ENCODE data around the gene ALG13. TPM values are rescaled to one million over a fixed set of nuclear protein-coding genes. Genes with fewer than 3 reads are reported as not detected.

Gene ALG13
- total and polyA plus RNA-seq, 10 of the 15 experiments (the other 5 are each of a cell fraction or from before 2014, with no cell fraction given): 30.5 to 119 (median 51.1) TPM

DNA sequence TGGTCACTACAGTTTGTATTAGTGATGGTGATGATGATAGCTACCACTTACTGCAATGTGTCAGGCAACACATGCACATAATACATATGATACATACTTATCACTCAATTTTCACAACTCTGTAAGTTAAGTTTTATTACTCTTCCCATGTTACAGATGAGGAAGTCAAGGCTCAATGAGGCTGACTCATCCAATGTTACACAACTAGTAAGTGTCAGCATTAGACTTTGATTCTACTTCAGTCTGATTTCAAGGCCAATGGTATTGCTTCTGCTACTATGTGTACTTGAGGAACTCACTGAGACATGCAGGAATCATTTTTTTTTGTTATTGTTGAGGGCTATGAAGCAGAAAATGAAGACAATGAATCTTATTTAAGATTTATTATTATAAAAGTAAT lies 98.6 kb downstream of the ALG13 start:
- ChIA-PET CTCF (no interaction called here), RAD21 (ENCODE audit: unreplicated experiment) (no interaction called here), POLR2A (no interaction called here), SMC1A (ENCODE audit: uncharacterized antibody, unreplicated experiment) (no interaction called here)
- DNase-seq (ENCODE audit: low read depth, low spot score) (no peak), ATAC-seq (no peak), FAIRE-seq (no peak)
- TF ChIP-seq FOXM1 (IDR thresholded peaks at IDR 0.05; ENCODE audit: low read depth, low read length) (no peak), MXI1 (IDR thresholded peaks at IDR 0.05; ENCODE audit: low read depth, low read length) (no peak), SMAD5 (IDR thresholded peaks at IDR 0.05; ENCODE audit: low read depth) (no peak), NFYB (IDR thresholded peaks at IDR 0.05; ENCODE audit: insufficient read depth, low read depth, low read length) (no peak)
- TF ChIP-seq, protein P1, sequence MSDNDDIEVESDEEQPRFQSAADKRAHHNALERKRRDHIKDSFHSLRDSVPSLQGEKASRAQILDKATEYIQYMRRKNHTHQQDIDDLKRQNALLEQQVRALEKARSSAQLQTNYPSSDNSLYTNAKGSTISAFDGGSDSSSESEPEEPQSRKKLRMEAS (IDR thresholded peaks at IDR 0.05; ENCODE audit: low read depth, low read length): no peak
- TF ChIP-seq, protein P2, sequence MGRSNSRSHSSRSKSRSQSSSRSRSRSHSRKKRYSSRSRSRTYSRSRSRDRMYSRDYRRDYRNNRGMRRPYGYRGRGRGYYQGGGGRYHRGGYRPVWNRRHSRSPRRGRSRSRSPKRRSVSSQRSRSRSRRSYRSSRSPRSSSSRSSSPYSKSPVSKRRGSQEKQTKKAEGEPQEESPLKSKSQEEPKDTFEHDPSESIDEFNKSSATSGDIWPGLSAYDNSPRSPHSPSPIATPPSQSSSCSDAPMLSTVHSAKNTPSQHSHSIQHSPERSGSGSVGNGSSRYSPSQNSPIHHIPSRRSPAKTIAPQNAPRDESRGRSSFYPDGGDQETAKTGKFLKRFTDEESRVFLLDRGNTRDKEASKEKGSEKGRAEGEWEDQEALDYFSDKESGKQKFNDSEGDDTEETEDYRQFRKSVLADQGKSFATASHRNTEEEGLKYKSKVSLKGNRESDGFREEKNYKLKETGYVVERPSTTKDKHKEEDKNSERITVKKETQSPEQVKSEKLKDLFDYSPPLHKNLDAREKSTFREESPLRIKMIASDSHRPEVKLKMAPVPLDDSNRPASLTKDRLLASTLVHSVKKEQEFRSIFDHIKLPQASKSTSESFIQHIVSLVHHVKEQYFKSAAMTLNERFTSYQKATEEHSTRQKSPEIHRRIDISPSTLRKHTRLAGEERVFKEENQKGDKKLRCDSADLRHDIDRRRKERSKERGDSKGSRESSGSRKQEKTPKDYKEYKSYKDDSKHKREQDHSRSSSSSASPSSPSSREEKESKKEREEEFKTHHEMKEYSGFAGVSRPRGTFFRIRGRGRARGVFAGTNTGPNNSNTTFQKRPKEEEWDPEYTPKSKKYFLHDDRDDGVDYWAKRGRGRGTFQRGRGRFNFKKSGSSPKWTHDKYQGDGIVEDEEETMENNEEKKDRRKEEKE (IDR thresholded peaks at IDR 0.05): no peak
- intact Hi-C loops (cut with micrococcal nuclease; ENCODE audit: unreplicated experiment) (no loop called here), in situ Hi-C loops (cut with MboI) (no loop called here)
- H3K4me1 ChIP-seq (ENCODE audit: control insufficient read depth, insufficient read depth, low read length): no peaks in the 10 kb centered on the region
- H4K20me1 ChIP-seq (ENCODE audit: control insufficient read depth, insufficient read depth): no peaks in the 10 kb centered on the region
- no peak overlapping the region for H3K27ac ChIP-seq (ENCODE audit: control insufficient read depth, insufficient read depth)
- H3K9ac ChIP-seq (ENCODE audit: control insufficient read depth, insufficient read depth, low read length): no peak overlapping the region
- no peaks in the 10 kb centered on the region for H3K9me3 ChIP-seq (replicated peaks; ENCODE audit: control insufficient read depth, insufficient read depth, low read length)
- H2AFZ ChIP-seq (ENCODE audit: control insufficient read depth, low read depth, low read length): no peak overlapping the region
- BruUV-seq (replicated peaks): no TSS peak
- no peak overlapping the region for H3K4me2 ChIP-seq (ENCODE audit: control insufficient read depth, insufficient read depth)
- no peaks in the 10 kb centered on the region for H3K36me3 ChIP-seq (ENCODE audit: control insufficient read depth in 2 of 2, insufficient read depth in 2 of 2, low read length in 1 of 2)
- no peaks in the 10 kb centered on the region for H3K27me3 ChIP-seq (replicated peaks in 1 of 2; ENCODE audit: control insufficient read depth in 2 of 2, insufficient read depth in 2 of 2, low read length in 1 of 2)
- H3K79me2 ChIP-seq (ENCODE audit: control insufficient read depth, insufficient read depth, low read length): no peaks in the 10 kb centered on the region
- H3K4me3 ChIP-seq: no peak overlapping the region
